Cardiac muscle cell (in vitro differentiated cells and primary cell): Measurements from ENCODE around the gene PLIN1. TPM values are rescaled to one million over a fixed set of nuclear protein-coding genes. Genes with fewer than 3 reads are reported as not detected.

Experiments used
- DNase-seq, 2 donors: peaks; one replicate each; pipeline versions ENCODE4 v3.0.0 to v3.0.0-alpha.2; 2010 to 2017; ENCODE audit warnings: low read depth in 1 of 2, low spot score in 1 of 2
- H3K27ac ChIP-seq: fragments of 200-600 bp; sonication (generic); 2 replicates; pipeline ENCODE4 v1.5.1; 2016
- H3K27me3 ChIP-seq: fragments of 200-600 bp; sonication (generic); 2 replicates; pipeline ENCODE4 v1.6.0; 2016; ENCODE audit warnings: control low read depth
- H3K36me3 ChIP-seq: fragments of 200-600 bp; sonication (generic); 2 replicates; pipeline ENCODE4 v1.5.1; 2016; ENCODE audit warnings: control low read depth
- H3K4me1 ChIP-seq: fragments of 200-600 bp; sonication (generic); 2 replicates; pipeline ENCODE4 v1.8.1; 2017; ENCODE audit warnings: low read depth, mild to moderate bottlenecking, mixed run types
- H3K4me3 ChIP-seq: fragments of 200-600 bp; sonication (generic); 2 replicates; pipeline ENCODE4 v1.5.1; 2016; ENCODE audit warnings: mild to moderate bottlenecking
- H3K9me3 ChIP-seq: fragments of 200-600 bp; sonication (generic); 2 replicates; pipeline ENCODE4 v1.5.1; 2017; ENCODE audit warnings: low read depth, mild to moderate bottlenecking, control low read depth
- polyA plus RNA-seq: library from polyadenylated mRNA; unstranded; fragments of >200 nt; fragmentation: Nextera tagmentation; extraction: Ambion mirVana; gene quantifications from 2 replicates; pipeline ENCODE4 v1.2.1, GENCODE V29; 2016
- total RNA-seq: library from RNA; depleted of rRNA; stranded (reverse); fragments of >200 nt; gene quantifications from 2 replicates; pipeline ENCODE4 v1.2.3, GENCODE V29; 2016
- TF ChIP-seq, protein P1 (sequence below): IDR thresholded peaks from 2 replicates; pipeline ENCODE4 v1.5.1; 2012; ENCODE audit warnings: low read depth, mild to moderate bottlenecking, low read length

Gene PLIN1
- total and polyA plus RNA-seq, 2 experiments from 2014 or later: 0.09 to 0.57 TPM

DNA sequence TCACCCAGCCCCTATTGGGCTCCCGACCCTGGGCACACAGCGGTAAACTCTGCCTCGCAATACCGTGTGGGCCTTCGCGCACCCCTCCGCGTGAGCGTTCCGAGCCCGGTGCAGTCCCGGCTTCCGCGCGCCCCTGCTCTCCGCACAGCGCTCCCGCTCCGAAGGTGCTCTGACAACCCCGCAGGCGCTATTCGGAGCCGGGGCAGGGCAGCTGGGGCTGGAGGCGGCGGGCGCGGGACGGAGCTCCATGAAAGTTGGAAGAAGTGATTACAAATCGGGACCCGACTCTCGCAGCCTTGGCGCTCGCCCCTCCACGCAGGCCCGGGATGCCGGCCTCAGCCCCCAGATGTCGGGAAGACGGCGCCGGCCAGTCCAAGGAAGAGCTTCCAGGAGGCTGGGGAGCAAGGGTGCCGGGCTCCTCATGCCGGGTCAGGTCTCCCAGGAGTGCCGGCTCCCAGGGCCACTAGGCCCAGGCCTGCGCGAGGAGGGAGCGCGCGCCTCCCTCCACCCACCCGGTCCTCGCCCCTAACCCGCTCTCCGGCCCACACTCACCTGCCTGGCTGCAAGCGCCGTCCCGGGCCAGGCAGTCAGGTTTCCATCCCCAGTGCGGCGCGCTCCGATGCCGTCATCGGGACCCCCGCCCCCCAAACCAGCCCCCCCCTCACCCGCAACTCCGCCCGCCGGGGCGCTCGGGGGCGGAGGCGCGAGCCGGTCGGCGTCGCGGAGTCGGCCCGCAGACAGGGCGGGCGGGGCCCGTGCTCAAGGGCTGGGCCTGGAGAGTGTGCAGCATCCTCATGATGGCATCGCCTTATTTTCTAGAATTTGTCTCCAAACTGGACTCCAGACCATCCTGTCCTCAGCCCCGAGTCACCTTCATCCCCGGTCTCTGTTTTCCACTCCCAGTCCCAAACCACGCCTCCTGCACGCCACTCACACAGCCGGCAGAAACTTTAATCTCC, 24.0 kb downstream of the PLIN1 start, which contains the start of gene KIF7:
KIF7 (minus strand) TSS at position 621 of the 959 bp plus-strand sequence. CDS start 2,537 bp downstream, outside the sequence.
- peak within 1 kb of the TSS; percentile 93 for H3K27ac ChIP-seq

DNA sequence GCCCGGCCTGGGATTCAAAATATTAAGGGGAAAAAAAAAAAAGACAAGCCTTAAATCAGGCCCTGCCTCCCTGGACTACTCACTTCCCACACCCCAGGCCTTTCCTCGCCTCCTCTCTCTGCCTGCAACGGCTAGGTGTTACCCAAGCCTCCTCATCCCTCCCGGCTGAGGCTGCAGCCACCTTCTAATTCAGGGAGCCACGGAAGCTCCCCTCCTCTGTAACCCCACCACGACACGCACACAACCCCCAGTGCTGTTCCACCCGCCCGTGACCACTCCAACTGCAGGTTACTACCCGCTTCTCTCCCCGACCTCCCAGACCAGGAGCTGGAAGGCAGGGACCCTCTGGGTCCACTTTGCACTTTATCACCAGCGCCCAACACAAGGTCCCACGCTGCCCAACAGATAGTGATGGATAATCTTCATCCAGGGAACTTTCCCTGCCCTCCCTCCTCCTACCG, 24.8 kb downstream of the PLIN1 start:
- Histone ChIP-seq H3K4me1 (peaks cover 20% of the 10 kb centered on the region), H3K4me3 (peak overlapping the region; percentile 95), H3K27me3 (no peaks in the 10 kb centered on the region), H3K36me3 (peaks cover 7% of the 10 kb centered on the region), H3K27ac (peak overlapping the region; percentile 93), H3K9me3 (no peaks in the 10 kb centered on the region)
- TF ChIP-seq, protein P1, sequence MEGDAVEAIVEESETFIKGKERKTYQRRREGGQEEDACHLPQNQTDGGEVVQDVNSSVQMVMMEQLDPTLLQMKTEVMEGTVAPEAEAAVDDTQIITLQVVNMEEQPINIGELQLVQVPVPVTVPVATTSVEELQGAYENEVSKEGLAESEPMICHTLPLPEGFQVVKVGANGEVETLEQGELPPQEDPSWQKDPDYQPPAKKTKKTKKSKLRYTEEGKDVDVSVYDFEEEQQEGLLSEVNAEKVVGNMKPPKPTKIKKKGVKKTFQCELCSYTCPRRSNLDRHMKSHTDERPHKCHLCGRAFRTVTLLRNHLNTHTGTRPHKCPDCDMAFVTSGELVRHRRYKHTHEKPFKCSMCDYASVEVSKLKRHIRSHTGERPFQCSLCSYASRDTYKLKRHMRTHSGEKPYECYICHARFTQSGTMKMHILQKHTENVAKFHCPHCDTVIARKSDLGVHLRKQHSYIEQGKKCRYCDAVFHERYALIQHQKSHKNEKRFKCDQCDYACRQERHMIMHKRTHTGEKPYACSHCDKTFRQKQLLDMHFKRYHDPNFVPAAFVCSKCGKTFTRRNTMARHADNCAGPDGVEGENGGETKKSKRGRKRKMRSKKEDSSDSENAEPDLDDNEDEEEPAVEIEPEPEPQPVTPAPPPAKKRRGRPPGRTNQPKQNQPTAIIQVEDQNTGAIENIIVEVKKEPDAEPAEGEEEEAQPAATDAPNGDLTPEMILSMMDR: no peak
- peak in 1 of 2 donors; percentile 67 for DNase-seq

More for the DNA sequence above, 24.0 kb downstream of the PLIN1 start, which contains the start of gene KIF7:
- peak within 1 kb of the TSS; percentile 95 for H3K4me3 ChIP-seq
- peak; percentile 74 to 85 for DNase-seq
- no peaks in the 10 kb centered on the region for H3K9me3 ChIP-seq
- no peaks in the 10 kb centered on the region for H3K27me3 ChIP-seq
- peaks cover 20% of the 10 kb centered on the region for H3K4me1 ChIP-seq
- TF ChIP-seq, protein P1: no peak
- peaks cover 7% of the 10 kb centered on the region for H3K36me3 ChIP-seq

DNA sequence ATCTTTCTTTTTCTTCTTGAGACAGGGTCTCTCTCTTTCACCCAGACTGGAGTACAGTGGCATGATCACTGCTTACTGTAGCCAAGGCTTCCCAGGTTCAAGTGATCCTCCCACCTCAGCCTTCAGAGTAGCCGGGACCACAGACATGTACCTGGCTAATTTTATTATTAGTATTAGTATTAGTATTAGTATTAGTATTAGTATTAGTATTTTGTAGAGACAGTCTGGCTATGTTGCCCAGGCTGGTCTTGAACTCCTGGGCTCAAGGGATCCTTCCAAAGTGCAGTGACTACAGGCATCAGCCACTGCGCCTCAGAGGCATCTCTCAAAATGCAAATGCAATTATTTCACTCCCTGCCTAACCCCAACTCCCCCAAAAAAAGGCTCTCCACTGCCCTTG, 25.6 kb downstream of the PLIN1 start:
- Histone ChIP-seq H3K27me3 (no peaks in the 10 kb centered on the region), H3K4me3 (no peak overlapping the region), H3K9me3 (no peaks in the 10 kb centered on the region), H3K36me3 (peaks cover 7% of the 10 kb centered on the region), H3K4me1 (peaks cover 20% of the 10 kb centered on the region), H3K27ac (no peak overlapping the region)
- no peak for DNase-seq
- TF ChIP-seq, protein P1: no peak

DNA sequence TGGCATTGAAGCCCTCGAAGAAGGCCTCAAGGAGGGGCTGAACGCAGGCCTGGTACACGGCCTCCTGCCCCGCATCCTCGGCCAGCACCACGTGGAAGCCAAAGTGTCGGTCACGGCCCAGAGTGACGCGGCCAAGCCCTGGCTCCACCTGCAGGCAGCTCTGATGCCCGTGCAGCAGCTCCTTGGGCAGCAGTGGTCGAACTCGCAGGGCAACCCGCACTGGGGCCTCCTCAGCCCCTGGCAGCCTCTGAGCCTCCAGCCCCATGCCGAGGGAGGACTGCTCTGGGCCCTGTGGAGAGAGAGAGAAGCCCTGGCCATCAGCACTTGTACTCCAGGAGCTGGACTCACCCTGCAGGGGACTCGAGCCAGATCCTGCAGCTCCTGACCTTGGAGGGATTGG, 26.5 kb downstream of the PLIN1 start:
- H3K9me3 ChIP-seq: no peaks in the 10 kb centered on the region
- H3K36me3 ChIP-seq: peaks cover 7% of the 10 kb centered on the region
- no peaks in the 10 kb centered on the region for H3K27me3 ChIP-seq
- no peak overlapping the region for H3K27ac ChIP-seq
- peaks cover 20% of the 10 kb centered on the region for H3K4me1 ChIP-seq
- TF ChIP-seq, protein P1: no peak
- DNase-seq: no peak
- H3K4me3 ChIP-seq: no peak overlapping the region

GRCh38 chr15:89652131-89652530, 27.0 kb downstream of the PLIN1 start:
- Histone ChIP-seq H3K36me3 (peaks cover 7% of the 10 kb centered on the region), H3K4me1 (peaks cover 20% of the 10 kb centered on the region), H3K27me3 (no peaks in the 10 kb centered on the region), H3K9me3 (no peaks in the 10 kb centered on the region), H3K4me3 (no peak overlapping the region), H3K27ac (no peak overlapping the region)
- TF ChIP-seq, protein P1: no peak
- no peak for DNase-seq
